Right lobe of liver (tissue), 6 donors: ENCODE measurements around the gene SPNS3. TPM values are rescaled to one million over a fixed set of nuclear protein-coding genes. Genes with fewer than 3 reads are reported as not detected.

Experiments
- ATAC-seq, 4 donors: fragments of 200-7000 bp; cut with Tn5 transposase; one replicate each; pipeline ENCODE4 v1.9.1; 2020; ENCODE audit warnings: mild to moderate bottlenecking in 4 of 4, moderate library complexity in 4 of 4
- DNase-seq, 3 donors: peaks; one replicate each; pipeline ENCODE4 v3.0.0-alpha.2; 2020
- H3K27ac ChIP-seq, 3 donors: fragments of 200-600 bp; one replicate each; pipeline ENCODE4 v1.8.0; 2022
- H3K27me3 ChIP-seq, 2 donors: fragments of 200-600 bp; one replicate each; pipeline ENCODE4 v1.8.0; 2022
- H3K36me3 ChIP-seq, 4 donors: fragments of 200-600 bp; sonication (generic) in 1 of 4; one replicate each; pipeline versions ENCODE4 v1.5.1 to v1.8.0; 2017 to 2022; ENCODE audit warnings: control low read depth in 1 of 4
- H3K4me1 ChIP-seq, 4 donors: fragments of 200-600 bp; sonication (generic) in 1 of 4; one replicate each; pipeline versions ENCODE4 v1.5.1 to v1.8.0; 2017 to 2022; ENCODE audit warnings: control low read depth in 1 of 4
- H3K4me3 ChIP-seq, 3 donors: fragments of 200-600 bp; one replicate each; pipeline ENCODE4 v1.8.0; 2022
- H3K9me3 ChIP-seq, 4 donors: fragments of 200-600 bp; sonication (generic) in 1 of 4; one replicate each; pipeline versions ENCODE4 v1.5.1 to v1.8.0; 2017 to 2022; ENCODE audit warnings: control low read depth in 1 of 4
- CTCF ChIP-seq, 4 donors: fragments of 200-600 bp in 3 of 4; fragments of 450-650 bp in 1 of 4; IDR thresholded peaks; one replicate each; pipeline versions ENCODE4 v1.5.1 to v1.8.0; 2016 to 2022; ENCODE audit warnings: antibody characterized with exemption in 4 of 4, mild to moderate bottlenecking in 2 of 4
- POLR2A ChIP-seq: fragments of 450-650 bp; IDR thresholded peaks from one replicate; pipeline ENCODE4 v1.6.1; 2017; ENCODE audit warnings: antibody characterized with exemption, mild to moderate bottlenecking
- WGBS: methylation state at CpG from one replicate; pipeline ENCODE4 v1.1.6; 2018; ENCODE audit warnings: low coverage, low lambda C conversion rate; ENCODE audit not compliant: insufficient coverage; ENCODE audit errors: missing lambda C conversion rate; 5-methylcytosine and 5-hydroxymethylcytosine counted together
- intact Hi-C, 2 donors: fragments of 100-400 bp; cut with DNase I; formaldehyde crosslinking; loops; one replicate each; pipeline versions ENCODE4 v1.11.2 to v1.14.1; 2022
- total RNA-seq, 6 experiments: library from RNA; depleted of rRNA in 2 of 6; stranded (reverse); fragments of >200 nt in 2 of 6; fragmentation: NEBNext Ultra II Directional in 3 of 6; extraction: Animal tissue kit (Norgen Biotek cat#: 25700) in 3 of 6; gene quantifications; one replicate each; pipeline versions ENCODE4 v1.1.0 to v1.2.4, GENCODE V29; 2016 to 2023
- donor health status: DM: no; HTN: yes; CAD: no.
- donor health status: DM: no; HTN: no; CAD: no.
- donor health status: DM: no; HTN: no; CAD: no.
- donor health status: DM: no; HTN: yes; CAD: no.
- donor health status: DM: no; HTN: yes; CAD: no.

The SPNS3 gene
- total RNA-seq, 6 experiments from 2014 or later: not detected

- TF ChIP-seq POLR2A (no peak), CTCF (IDR thresholded peaks at IDR 0.05) (no peak)
- Histone ChIP-seq H3K27me3 (no peaks in the 10 kb centered on the region), H3K4me1 (peaks cover 0 to 5% (median 0%) of the 10 kb centered on the region in 4 donors), H3K9me3 (no peaks in the 10 kb centered on the region), H3K4me3 (no peak overlapping the region), H3K27ac (no peak overlapping the region), H3K36me3 (no peaks in the 10 kb centered on the region)
- 71% methylated on average over 3 of the region's 9 CpGs for WGBS
- ATAC-seq: no peak
- intact Hi-C loops: no loop called here
- DNase-seq: no peak
Observed at GRCh38 chr17:4475001-4475400, 41.3 kb downstream of the SPNS3 start.

- WGBS: 100% methylated on average over 1 of the region's 7 CpGs
- Histone ChIP-seq H3K27me3 (no peaks in the 10 kb centered on the region), H3K4me3 (no peak overlapping the region), H3K36me3 (no peaks in the 10 kb centered on the region), H3K27ac (no peak overlapping the region), H3K4me1 (peaks cover 0 to 9% (median 0%) of the 10 kb centered on the region in 4 donors), H3K9me3 (no peaks in the 10 kb centered on the region)
- no peak for ATAC-seq
- intact Hi-C loops: no loop called here
- no peak for TF ChIP-seq CTCF (IDR thresholded peaks at IDR 0.05)
- no peak for TF ChIP-seq POLR2A
- DNase-seq: no peak
Observed at GRCh38 chr17:4475463-4475862, 41.7 kb downstream of the SPNS3 start.

- TF ChIP-seq POLR2A (no peak), CTCF (IDR thresholded peaks at IDR 0.05) (no peak)
- DNase-seq (no peak), ATAC-seq (no peak)
- 100% methylated on average over 1 of the region's 14 CpGs for WGBS
- H3K4me3 ChIP-seq: no peak overlapping the region
- no peak overlapping the region for H3K27ac ChIP-seq
- intact Hi-C loops: no loop called here
- H3K9me3 ChIP-seq: no peaks in the 10 kb centered on the region
- H3K4me1 ChIP-seq: peaks cover 0 to 14% (median 0%) of the 10 kb centered on the region in 4 donors
- no peaks in the 10 kb centered on the region for H3K36me3 ChIP-seq
- no peaks in the 10 kb centered on the region for H3K27me3 ChIP-seq
Observed at GRCh38 chr17:4476017-4476416, 42.3 kb downstream of the SPNS3 start.

- H3K4me1 ChIP-seq: peaks cover 0 to 16% (median 0%) of the 10 kb centered on the region in 4 donors
- H3K4me3 ChIP-seq: no peak overlapping the region
- H3K27ac ChIP-seq: no peak overlapping the region
- ATAC-seq (peak in 1 of 4 donors; percentile 20), DNase-seq (no peak)
- H3K9me3 ChIP-seq: no peaks in the 10 kb centered on the region
- 60% methylated on average over 1 of the region's 19 CpGs for WGBS
- TF ChIP-seq CTCF (IDR thresholded peaks at IDR 0.05) (no peak), POLR2A (no peak)
- no peaks in the 10 kb centered on the region for H3K36me3 ChIP-seq
- intact Hi-C loops: no loop called here
- H3K27me3 ChIP-seq: no peaks in the 10 kb centered on the region
Observed at GRCh38 chr17:4476511-4477070, 42.9 kb downstream of the SPNS3 start.
